Neural progenitor cell (in vitro differentiated cells): Measurements from ENCODE around the gene TTC21A. TPM values are rescaled to one million over a fixed set of nuclear protein-coding genes. Genes with fewer than 3 reads are reported as not detected.

ENCODE experiments used
- DNase-seq: peaks from one replicate; pipeline ENCODE4 v3.0.0-alpha.2; 2016; ENCODE audit warnings: low spot score
- H2AFZ ChIP-seq: fragments of 200-600 bp; sonication (generic); replicated peaks from 2 replicates; pipeline ENCODE4 v1.6.1; 2016; ENCODE audit warnings: antibody characterized with exemption
- H3F3A ChIP-seq: fragments of 200-600 bp; sonication (generic); 2 replicates; pipeline ENCODE4 v1.6.1; 2016; ENCODE audit warnings: antibody characterized with exemption, low read depth
- H3K27ac ChIP-seq: fragments of 200-600 bp; sonication (generic); 2 replicates; pipeline ENCODE4 v1.5.1; 2016; ENCODE audit warnings: mild to moderate bottlenecking
- H3K27me3 ChIP-seq: fragments of 200-600 bp; sonication (generic); 2 replicates; pipeline ENCODE4 v1.6.1; 2016; ENCODE audit warnings: mild to moderate bottlenecking, moderate library complexity
- H3K36me3 ChIP-seq: fragments of 200-600 bp; sonication (generic); 2 replicates; pipeline ENCODE4 v1.5.1; 2016
- H3K4me1 ChIP-seq: fragments of 200-600 bp; sonication (generic); 2 replicates; pipeline ENCODE4 v1.6.1; 2016; ENCODE audit warnings: mixed run types
- H3K4me2 ChIP-seq: fragments of 200-600 bp; sonication (generic); 2 replicates; pipeline ENCODE4 v1.6.1; 2016
- H3K4me3 ChIP-seq: fragments of 200-600 bp; sonication (generic); 2 replicates; pipeline ENCODE4 v1.5.1; 2016
- H3K79me2 ChIP-seq: fragments of 200-600 bp; sonication (generic); 2 replicates; pipeline ENCODE4 v1.6.1; 2016; ENCODE audit warnings: low read depth
- H3K9ac ChIP-seq: fragments of 200-600 bp; sonication (generic); 2 replicates; pipeline ENCODE4 v1.6.1; 2016
- H3K9me3 ChIP-seq: fragments of 200-600 bp; sonication (generic); 2 replicates; pipeline ENCODE4 v1.5.1; 2016; ENCODE audit warnings: low read depth
- H4K20me1 ChIP-seq: fragments of 200-600 bp; sonication (generic); 2 replicates; pipeline ENCODE4 v1.6.1; 2016; ENCODE audit warnings: low read depth
- H3K27ac Mint-ChIP-seq: 3 replicates; pipeline ENCODE4 v1.8.0; 2021; ENCODE audit warnings: mixed read lengths
- H3K27me3 Mint-ChIP-seq: 2 replicates; pipeline ENCODE4 v1.8.0; 2022; ENCODE audit warnings: low read depth, mild to moderate bottlenecking, inconsistent platforms, moderate library complexity, mixed read lengths; ENCODE audit not compliant: insufficient read depth
- H3K36me3 Mint-ChIP-seq: 3 replicates; pipeline ENCODE4 v1.8.0; 2021; ENCODE audit warnings: mixed read lengths
- H3K4me1 Mint-ChIP-seq: 3 replicates; pipeline ENCODE4 v1.8.0; 2021; ENCODE audit warnings: mixed read lengths
- H3K4me3 Mint-ChIP-seq: 3 replicates; pipeline ENCODE4 v1.8.0; 2021; ENCODE audit warnings: mild to moderate bottlenecking, moderate library complexity, mixed read lengths
- H3K9me3 Mint-ChIP-seq: 3 replicates; pipeline ENCODE4 v1.8.0; 2020; ENCODE audit warnings: mixed read lengths
- CTCF ChIP-seq: fragments of 200-600 bp; sonication (generic); IDR thresholded peaks from 2 replicates; pipeline ENCODE4 v1.5.1; 2017; ENCODE audit warnings: antibody characterized with exemption, mild to moderate bottlenecking
- EZH2 ChIP-seq: fragments of 200-600 bp; sonication (generic); IDR thresholded peaks from 2 replicates; pipeline ENCODE4 v1.6.1; 2017; ENCODE audit warnings: antibody characterized with exemption, mild to moderate bottlenecking, moderate library complexity
- EZH2phosphoT487 ChIP-seq: fragments of 200-600 bp; sonication (generic); IDR thresholded peaks from 2 replicates; pipeline ENCODE4 v1.6.1; 2017; ENCODE audit warnings: antibody characterized with exemption
- total RNA-seq: library from RNA; depleted of rRNA; stranded (reverse); fragments of >200 nt; gene quantifications from 2 replicates; pipeline ENCODE4 v1.2.3, GENCODE V29; 2015; ENCODE audit warnings: low replicate concordance

Gene TTC21A
- total RNA-seq, 1 donor from 2014 or later = 1.2 TPM

GRCh38 chr3:39176025-39176714 is 68.7 kb downstream of the TTC21A start:
- no peak overlapping the region for H3K4me2 ChIP-seq
- H3F3A ChIP-seq = peaks cover 23% of the 10 kb centered on the region
- H3K4me3 ChIP-seq = no peak overlapping the region
- no peak for TF ChIP-seq EZH2
- no peak for TF ChIP-seq CTCF
- no peak for TF ChIP-seq EZH2phosphoT487
- Mint-ChIP-seq H3K27me3 (peaks cover 10% of the 10 kb centered on the region), H3K4me1 (peaks cover 50% of the 10 kb centered on the region), H3K4me3 (peak overlapping the region; percentile 20), H3K27ac (peak overlapping the region; percentile 73), H3K9me3 (peaks cover 4% of the 10 kb centered on the region), H3K36me3 (no peaks in the 10 kb centered on the region)
- no peaks in the 10 kb centered on the region for H3K79me2 ChIP-seq
- no peaks in the 10 kb centered on the region for H4K20me1 ChIP-seq
- H3K4me1 ChIP-seq = peaks cover 23% of the 10 kb centered on the region
- peaks cover 17% of the 10 kb centered on the region for H3K27me3 ChIP-seq
- no peak for DNase-seq
- no peak overlapping the region for H3K27ac ChIP-seq
- H2AFZ ChIP-seq = no peak overlapping the region
- H3K9ac ChIP-seq = no peak overlapping the region
- H3K9me3 ChIP-seq = no peaks in the 10 kb centered on the region
- no peaks in the 10 kb centered on the region for H3K36me3 ChIP-seq

GRCh38 chr3:39177708-39178332 is 70.3 kb downstream of the TTC21A start:
- Histone ChIP-seq H3K4me2 (peak overlapping the region; percentile 88), H3K4me3 (peak overlapping the region; percentile 54), H3K36me3 (no peaks in the 10 kb centered on the region), H3K4me1 (peaks cover 23% of the 10 kb centered on the region), H3K9me3 (no peaks in the 10 kb centered on the region), H3K9ac (no peak overlapping the region), H3K79me2 (no peaks in the 10 kb centered on the region), H3K27me3 (peaks cover 17% of the 10 kb centered on the region), H4K20me1 (no peaks in the 10 kb centered on the region), H3K27ac (no peak overlapping the region), H3F3A (peaks cover 31% of the 10 kb centered on the region), H2AFZ (peak overlapping the region; percentile 52)
- peak overlapping the region; percentile 81 for H3K4me3 Mint-ChIP-seq
- H3K4me1 Mint-ChIP-seq = peaks cover 55% of the 10 kb centered on the region
- H3K27me3 Mint-ChIP-seq = peaks cover 12% of the 10 kb centered on the region
- H3K9me3 Mint-ChIP-seq = peaks cover 4% of the 10 kb centered on the region
- H3K36me3 Mint-ChIP-seq = no peaks in the 10 kb centered on the region
- DNase-seq = peak; percentile 82
- H3K27ac Mint-ChIP-seq = peak overlapping the region; percentile 90
- no peak for TF ChIP-seq CTCF
- TF ChIP-seq EZH2 = peak; percentile 16
- no peak for TF ChIP-seq EZH2phosphoT487

GRCh38 chr3:39178553-39178952 is 71.1 kb downstream of the TTC21A start:
- Histone ChIP-seq H3K9ac (no peak overlapping the region), H3K9me3 (no peaks in the 10 kb centered on the region), H2AFZ (no peak overlapping the region), H3K27me3 (peaks cover 17% of the 10 kb centered on the region), H3K4me2 (peak overlapping the region; percentile 88), H3K79me2 (no peaks in the 10 kb centered on the region), H3F3A (peaks cover 31% of the 10 kb centered on the region), H4K20me1 (no peaks in the 10 kb centered on the region), H3K4me1 (peaks cover 23% of the 10 kb centered on the region), H3K4me3 (peak overlapping the region; percentile 54), H3K27ac (no peak overlapping the region), H3K36me3 (no peaks in the 10 kb centered on the region)
- TF ChIP-seq CTCF = no peak
- TF ChIP-seq EZH2phosphoT487 = no peak
- TF ChIP-seq EZH2 = no peak
- peak overlapping the region; percentile 74 for H3K4me3 Mint-ChIP-seq
- peaks cover 2% of the 10 kb centered on the region for H3K9me3 Mint-ChIP-seq
- peaks cover 59% of the 10 kb centered on the region for H3K4me1 Mint-ChIP-seq
- no peak for DNase-seq
- H3K27ac Mint-ChIP-seq = peak overlapping the region; percentile 26
- H3K36me3 Mint-ChIP-seq = no peaks in the 10 kb centered on the region
- peaks cover 9% of the 10 kb centered on the region for H3K27me3 Mint-ChIP-seq
